ENCODE measurements around the gene CSMD2. TPM values are rescaled to one million over a fixed set of nuclear protein-coding genes. Genes with fewer than 3 reads are reported as not detected.

Gene CSMD2
- total and polyA plus RNA-seq, 2 of the 8 experiments (the other 6 are each of a cell fraction or from before 2014, with no cell fraction given): 7.0 to 14.7 TPM

DNA sequence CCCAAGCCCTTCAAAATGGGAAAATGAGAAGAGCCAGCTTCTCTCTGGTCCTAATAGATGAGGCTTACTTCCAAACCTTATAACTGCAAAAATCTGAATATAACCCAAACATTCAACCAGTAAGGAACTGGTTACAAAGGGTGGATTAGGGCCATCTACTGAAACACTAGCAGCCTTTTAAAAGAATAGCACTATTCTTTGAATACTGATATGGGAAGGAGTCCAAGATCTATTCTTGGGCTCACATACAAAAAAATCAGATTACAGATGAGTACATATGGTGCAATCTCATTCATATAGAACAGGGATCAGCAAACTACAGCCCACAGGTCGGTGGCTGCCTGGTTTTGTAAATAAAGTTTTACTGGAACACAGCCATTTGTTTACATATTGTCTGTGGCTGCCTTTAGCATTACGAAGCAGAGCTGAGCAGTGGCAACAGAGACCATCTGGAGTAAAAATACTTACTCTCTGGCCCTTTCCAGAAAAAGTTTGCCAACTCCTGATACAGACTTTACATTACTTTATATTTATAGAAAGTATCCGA is 524.8 kb downstream of the CSMD2 start:
- Histone ChIP-seq H3K79me1 (ENCODE audit: low read depth, low read length) (no peaks in the 10 kb centered on the region), H3K23me2 (ENCODE audit: low read depth, low read length) (no peaks in the 10 kb centered on the region; the same call in 1 of the 2 replicates), H2BK5ac (ENCODE audit: low read depth, low read length) (no peak overlapping the region), H2AFZ (ENCODE audit: low read length) (no peak overlapping the region), H3K79me2 (ENCODE audit: control insufficient read depth in 1 of 2, insufficient read depth in 2 of 2, low read length in 2 of 2) (no peaks in the 10 kb centered on the region), H3K4me3 (ENCODE audit: extremely low read depth in 1 of 4, insufficient read depth in 2 of 4, low read depth in 3 of 4, low read length in 4 of 4) (no peak overlapping the region), H3K56ac (replicated peaks; ENCODE audit: insufficient read length, low read depth, low read length) (no peak overlapping the region), H3K4me2 (ENCODE audit: insufficient read depth in 1 of 2, low read depth in 2 of 2, low read length in 2 of 2) (no peak overlapping the region), H2BK120ac (replicated peaks; ENCODE audit: low read depth, low read length) (no peak overlapping the region), H3K18ac (ENCODE audit: extremely low read depth, low read length) (no peak overlapping the region), H2AK5ac (ENCODE audit: low read depth, low read length) (no peak overlapping the region), H3K23ac (ENCODE audit: insufficient read length) (no peak overlapping the region), H4K20me1 (replicated peaks in 1 of 2; ENCODE audit: control insufficient read depth in 1 of 2, insufficient read depth in 2 of 2, low read length in 2 of 2) (no peaks in the 10 kb centered on the region), H3K9ac (replicated peaks in 1 of 4; ENCODE audit: extremely low read depth in 1 of 4, low read depth in 3 of 4, low read length in 3 of 4) (no peak overlapping the region), H2BK12ac (ENCODE audit: low read depth, low read length) (no peak overlapping the region), H3K27me3 (replicated peaks in 1 of 4; ENCODE audit: control insufficient read depth in 3 of 4, extremely low read depth in 1 of 4, insufficient read depth in 3 of 4, low read length in 3 of 4) (no peaks in the 10 kb centered on the region), H2BK15ac (ENCODE audit: low read length) (no peak overlapping the region), H3K36me3 (ENCODE audit: control insufficient read depth in 2 of 4, insufficient read depth in 4 of 4, low read length in 3 of 4) (no peaks in the 10 kb centered on the region; a peak in 1 of 8 replicates), H3K14ac (ENCODE audit: insufficient read length) (no peak overlapping the region), H3K27ac (ENCODE audit: low read depth, low read length) (no peak overlapping the region), H4K91ac (replicated peaks; ENCODE audit: insufficient read length, low read length) (no peak overlapping the region), H2BK20ac (ENCODE audit: low read length) (no peak overlapping the region), H3K4me1 (replicated peaks in 1 of 4; ENCODE audit: control insufficient read depth in 3 of 4, insufficient read depth in 4 of 4, low read length in 3 of 4) (peaks cover 8 to 20% (median 12%) of the 10 kb centered on the region in 4 experiments), H4K5ac (ENCODE audit: insufficient read length, low read depth, low read length) (no peak overlapping the region), H3K4ac (replicated peaks; ENCODE audit: insufficient read length, low read depth, low read length) (no peak overlapping the region), H4K8ac (ENCODE audit: extremely low read depth, insufficient read depth, low read length) (no peak overlapping the region), H3K9me3 (ENCODE audit: insufficient read depth in 2 of 2, low read depth in 1 of 2, low read length in 1 of 2) (no peaks in the 10 kb centered on the region)
- CTCF ChIA-PET (ENCODE audit: partially characterized antibody): interaction anchor here (0.8 to 1.7 kb wide), 7 partner anchors 9 to 523 kb away, joined by 3 to 7 read pairs (median 5); no protein-coding TSS in a partner anchor
- 81% methylated on average over 3 of the region's 3 CpGs; no CpG with 5 or more reads in 1 of the 2 experiments for WGBS, 2 experiments (ENCODE audit: extremely low coverage in 1 of 2, insufficient coverage in 1 of 2, insufficient read length in 1 of 2, insufficient replicate concordance in 2 of 2, low coverage in 1 of 2, low lambda C conversion rate in 2 of 2, missing lambda C conversion rate in 1 of 2)
- POLR2A ChIA-PET (ENCODE audit: partially characterized antibody): no interaction called here
- TF ChIP-seq EP300 (IDR thresholded peaks at IDR 0.05; ENCODE audit: borderline replicate concordance in 1 of 2, low read depth in 2 of 2, low read length in 2 of 2) (no peak), SP2 (IDR thresholded peaks at IDR 0.05; ENCODE audit: low read length) (no peak)
- DNase-seq (ENCODE audit: low read depth in 1 of 2, low spot score in 2 of 2) (no peak), FAIRE-seq (no peak)
